GM19455 (cell line): ENCODE data around the gene SORL1.

ENCODE experiments used
- ATAC-seq: cut with Tn5 transposase; IDR thresholded peaks from one replicate; pipeline ENCODE4 v1.9.1; 2021; ENCODE audit not compliant: unreplicated experiment

The SORL1 gene

GRCh38 chr11:121561240-121561639 is 109.1 kb downstream of the SORL1 start:
- no peak for ATAC-seq

GRCh38 chr11:121561716-121562115 is 109.6 kb downstream of the SORL1 start:
- ATAC-seq: no peak

- no peak for ATAC-seq
Observed at GRCh38 chr11:121563003-121563402, 110.9 kb downstream of the SORL1 start.

GRCh38 chr11:121563900-121564822 is 112.0 kb downstream of the SORL1 start:
- no peak for ATAC-seq

GRCh38 chr11:121564948-121565684 is 113.0 kb downstream of the SORL1 start:
- ATAC-seq: no peak

- ATAC-seq: no peak
Observed at GRCh38 chr11:121566279-121567168, 114.4 kb downstream of the SORL1 start.

GRCh38 chr11:121567995-121568394 is 115.9 kb downstream of the SORL1 start:
- no peak for ATAC-seq

- peak; percentile 98 for ATAC-seq
Observed at GRCh38 chr11:121569332-121570299, 117.5 kb downstream of the SORL1 start.

- ATAC-seq: no peak
Observed at GRCh38 chr11:121570453-121570852, 118.3 kb downstream of the SORL1 start.

GRCh38 chr11:121571506-121571905 is 119.4 kb downstream of the SORL1 start:
- ATAC-seq: no peak

GRCh38 chr11:121572571-121573059 is 120.5 kb downstream of the SORL1 start:
- ATAC-seq: no peak

GRCh38 chr11:121574801-121575200 is 122.7 kb downstream of the SORL1 start:
- no peak for ATAC-seq

GRCh38 chr11:121575250-121575962 is 123.3 kb downstream of the SORL1 start:
- ATAC-seq: peak; percentile 62

GRCh38 chr11:121575963-121576290 is 123.8 kb downstream of the SORL1 start:
- peak; percentile 35 for ATAC-seq

- ATAC-seq: no peak
Observed at GRCh38 chr11:121576531-121576930, 124.4 kb downstream of the SORL1 start.

- no peak for ATAC-seq
Observed at GRCh38 chr11:121577106-121577848, 125.2 kb downstream of the SORL1 start.

GRCh38 chr11:121578251-121578976 is 126.3 kb downstream of the SORL1 start:
- ATAC-seq: no peak

GRCh38 chr11:121580154-121580553 is 128.0 kb downstream of the SORL1 start:
- no peak for ATAC-seq
